Gastroesophageal sphincter (tissue), 3 donors: Measurements from ENCODE around the gene XXYLT1.

Source experiments
- CTCF ChIP-seq, 4 experiments: fragments of 200-600 bp in 2 of 4; fragments of 450-650 bp in 2 of 4; sonication (generic) in 1 of 4; IDR thresholded peaks; one replicate each; pipeline ENCODE4 v1.5.1; 2017 to 2019; ENCODE audit warnings: antibody characterized with exemption in 4 of 4, mild to moderate bottlenecking in 2 of 4, moderate library complexity in 2 of 4
- EP300 ChIP-seq: sonication (generic); formaldehyde crosslinking; IDR thresholded peaks from one replicate; pipeline ENCODE4 v1.6.1; 2017; ENCODE audit warnings: antibody characterized with exemption, mild to moderate bottlenecking
- POLR2A ChIP-seq, 2 donors: fragments of 450-650 bp; IDR thresholded peaks; one replicate each; pipeline ENCODE4 v1.6.1; 2017; ENCODE audit warnings: antibody characterized with exemption in 2 of 2, mild to moderate bottlenecking in 2 of 2, moderate library complexity in 1 of 2
- POLR2AphosphoS5 ChIP-seq: sonication (generic); formaldehyde crosslinking; IDR thresholded peaks from one replicate; pipeline ENCODE4 v1.6.1; 2017; ENCODE audit warnings: antibody characterized with exemption

GRCh38 chr3:195149292-195150030 lies 121.5 kb downstream of the XXYLT1 start:
- TF ChIP-seq CTCF (IDR thresholded peaks at IDR 0.05): no peak
- TF ChIP-seq EP300: no peak
- no peak for TF ChIP-seq POLR2AphosphoS5
- no peak for TF ChIP-seq POLR2A (IDR thresholded peaks at IDR 0.05)
